ENCODE results near the gene ADTRP.
"Not testable (repeated sequence)": the region's sequence is repeated elsewhere in the genome, so short reads cannot be mapped to it uniquely, and the experiment has no call there.

The ADTRP gene

GRCh38 chr6:11706171-11706570 is 72.4 kb downstream of the ADTRP start:
- FAIRE-seq = no peak
- no peak for DNase-seq (ENCODE audit: extremely low spot score, insufficient read length, low read depth)

GRCh38 chr6:11705483-11705882 is 73.1 kb downstream of the ADTRP start:
- no peak for DNase-seq (ENCODE audit: extremely low spot score, insufficient read length, low read depth)
- no peak for FAIRE-seq

- FAIRE-seq (no peak), DNase-seq (ENCODE audit: extremely low spot score, insufficient read length, low read depth) (no peak)
Observed at GRCh38 chr6:11705069-11705468, 73.5 kb downstream of the ADTRP start.

- DNase-seq (ENCODE audit: extremely low spot score, insufficient read length, low read depth) = no peak
- no peak for FAIRE-seq
Observed at GRCh38 chr6:11703725-11704124, 74.9 kb downstream of the ADTRP start.

- DNase-seq (ENCODE audit: extremely low spot score, insufficient read length, low read depth) (no peak), FAIRE-seq (no peak)
Observed at GRCh38 chr6:11702500-11703130, 76.0 kb downstream of the ADTRP start.

- FAIRE-seq (no peak), DNase-seq (ENCODE audit: extremely low spot score, insufficient read length, low read depth) (no peak)
Observed at GRCh38 chr6:11702089-11702488, 76.5 kb downstream of the ADTRP start.

GRCh38 chr6:11701573-11701972 is 77.0 kb downstream of the ADTRP start:
- DNase-seq (ENCODE audit: extremely low spot score, insufficient read length, low read depth) (no peak), FAIRE-seq (no peak)

GRCh38 chr6:11700118-11700718 is 78.4 kb downstream of the ADTRP start:
- FAIRE-seq (peak; percentile 46), DNase-seq (ENCODE audit: extremely low spot score, insufficient read length, low read depth) (no peak)

GRCh38 chr6:11699576-11699975 is 79.0 kb downstream of the ADTRP start:
- FAIRE-seq = no peak

GRCh38 chr6:11692451-11693376 is 85.9 kb downstream of the ADTRP start:
- DNase-seq (ENCODE audit: extremely low spot score, insufficient read length, low read depth) (no peak), FAIRE-seq (no peak)

More at GRCh38 chr6:11699576-11699975, 79.0 kb downstream of the ADTRP start:
- DNase-seq (ENCODE audit: extremely low spot score, insufficient read length, low read depth) = no peak

- no peak for DNase-seq (ENCODE audit: extremely low spot score, insufficient read length, low read depth)
- FAIRE-seq = no peak
Observed at GRCh38 chr6:11689847-11690246, 88.8 kb downstream of the ADTRP start.

GRCh38 chr6:11689400-11689799 is 89.2 kb downstream of the ADTRP start:
- not testable (repeated sequence) for DNase-seq (ENCODE audit: extremely low spot score, insufficient read length, low read depth); FAIRE-seq

- FAIRE-seq (no peak), DNase-seq (ENCODE audit: extremely low spot score, insufficient read length, low read depth) (no peak)
Observed at GRCh38 chr6:11688425-11688709, 90.2 kb downstream of the ADTRP start.

- DNase-seq (ENCODE audit: extremely low spot score, insufficient read length, low read depth) = no peak
Observed at GRCh38 chr6:11685481-11686093, 93.0 kb downstream of the ADTRP start.

GRCh38 chr6:11684901-11685480 is 93.6 kb downstream of the ADTRP start:
- no peak for FAIRE-seq
- no peak for DNase-seq (ENCODE audit: extremely low spot score, insufficient read length, low read depth)

More at GRCh38 chr6:11685481-11686093, 93.0 kb downstream of the ADTRP start:
- no peak for FAIRE-seq

GRCh38 chr6:11683871-11684270 is 94.7 kb downstream of the ADTRP start:
- DNase-seq (ENCODE audit: extremely low spot score, insufficient read length, low read depth) (no peak), FAIRE-seq (no peak)

- DNase-seq (ENCODE audit: extremely low spot score, insufficient read length, low read depth) = no peak
- no peak for FAIRE-seq
Observed at GRCh38 chr6:11682561-11682975, 96.0 kb downstream of the ADTRP start.

GRCh38 chr6:11681770-11682169 is 96.8 kb downstream of the ADTRP start:
- DNase-seq (ENCODE audit: extremely low spot score, insufficient read length, low read depth) (no peak), FAIRE-seq (no peak)

- DNase-seq (ENCODE audit: extremely low spot score, insufficient read length, low read depth) (no peak), FAIRE-seq (no peak)
Observed at GRCh38 chr6:11681357-11681756, 97.2 kb downstream of the ADTRP start.

- not testable (repeated sequence) for DNase-seq (ENCODE audit: extremely low spot score, insufficient read length, low read depth)
Observed at GRCh38 chr6:11680479-11680878, 98.1 kb downstream of the ADTRP start.

More at GRCh38 chr6:11680479-11680878, 98.1 kb downstream of the ADTRP start:
- FAIRE-seq = not testable (repeated sequence)

Measured in GM18507 (cell line).